HG03469 (cell line): ENCODE results near the gene TSHB.
A peak's percentile ranks its signal among the peaks of the same experiment; 100 is the strongest.

Source experiments
- ATAC-seq: cut with Tn5 transposase; IDR thresholded peaks from one replicate; pipeline ENCODE4 v1.9.1; 2021; ENCODE audit warnings: mild to moderate bottlenecking, moderate library complexity, moderate number of reproducible peaks; ENCODE audit not compliant: unreplicated experiment

The TSHB gene

GRCh38 chr1:115057661-115058254 is 28.1 kb downstream of the TSHB start:
- ATAC-seq, result no peak

GRCh38 chr1:115059316-115059715 is 29.7 kb downstream of the TSHB start:
- ATAC-seq, result no peak

- no peak for ATAC-seq
Observed at GRCh38 chr1:115060501-115060900, 30.9 kb downstream of the TSHB start.

GRCh38 chr1:115062542-115063004 is 32.9 kb downstream of the TSHB start:
- ATAC-seq, result peak; percentile 69

GRCh38 chr1:115063228-115063901 is 33.7 kb downstream of the TSHB start:
- no peak for ATAC-seq

- no peak for ATAC-seq
Observed at GRCh38 chr1:115064461-115064860, 34.8 kb downstream of the TSHB start.

GRCh38 chr1:115065021-115065420 is 35.4 kb downstream of the TSHB start:
- ATAC-seq, result no peak

- no peak for ATAC-seq
Observed at GRCh38 chr1:115067161-115067859, 37.7 kb downstream of the TSHB start.

- ATAC-seq, result no peak
Observed at GRCh38 chr1:115068826-115069585, 39.4 kb downstream of the TSHB start.

GRCh38 chr1:115069659-115070308 is 40.2 kb downstream of the TSHB start:
- no peak for ATAC-seq

- ATAC-seq, result no peak
Observed at GRCh38 chr1:115071012-115071664, 41.5 kb downstream of the TSHB start.

- no peak for ATAC-seq
Observed at GRCh38 chr1:115073298-115074087, 43.9 kb downstream of the TSHB start.

- ATAC-seq, result no peak
Observed at GRCh38 chr1:115074839-115075534, 45.4 kb downstream of the TSHB start.

- ATAC-seq, result no peak
Observed at GRCh38 chr1:115076384-115076915, 46.8 kb downstream of the TSHB start.

GRCh38 chr1:115077286-115077983 is 47.8 kb downstream of the TSHB start:
- no peak for ATAC-seq

GRCh38 chr1:115077984-115078330 is 48.3 kb downstream of the TSHB start:
- ATAC-seq, result no peak

GRCh38 chr1:115078708-115079107 is 49.1 kb downstream of the TSHB start:
- no peak for ATAC-seq

GRCh38 chr1:115082949-115083348 is 53.3 kb downstream of the TSHB start:
- no peak for ATAC-seq
